HTERT RPE-1 (cell line): Measurements from ENCODE around the gene ZNF35.
"Not testable (repeated sequence)": the region's sequence is repeated elsewhere in the genome, so short reads cannot be mapped to it uniquely, and the experiment has no call there.

ENCODE experiments used
- in situ Hi-C: fragments of 300-500 bp; cut with MboI; formaldehyde crosslinking; loops from 4 replicates; pipeline ENCODE4 v1.14.3; 2020; ENCODE audit warnings: low sequenced_read_pairs

ZNF35 gene

DNA sequence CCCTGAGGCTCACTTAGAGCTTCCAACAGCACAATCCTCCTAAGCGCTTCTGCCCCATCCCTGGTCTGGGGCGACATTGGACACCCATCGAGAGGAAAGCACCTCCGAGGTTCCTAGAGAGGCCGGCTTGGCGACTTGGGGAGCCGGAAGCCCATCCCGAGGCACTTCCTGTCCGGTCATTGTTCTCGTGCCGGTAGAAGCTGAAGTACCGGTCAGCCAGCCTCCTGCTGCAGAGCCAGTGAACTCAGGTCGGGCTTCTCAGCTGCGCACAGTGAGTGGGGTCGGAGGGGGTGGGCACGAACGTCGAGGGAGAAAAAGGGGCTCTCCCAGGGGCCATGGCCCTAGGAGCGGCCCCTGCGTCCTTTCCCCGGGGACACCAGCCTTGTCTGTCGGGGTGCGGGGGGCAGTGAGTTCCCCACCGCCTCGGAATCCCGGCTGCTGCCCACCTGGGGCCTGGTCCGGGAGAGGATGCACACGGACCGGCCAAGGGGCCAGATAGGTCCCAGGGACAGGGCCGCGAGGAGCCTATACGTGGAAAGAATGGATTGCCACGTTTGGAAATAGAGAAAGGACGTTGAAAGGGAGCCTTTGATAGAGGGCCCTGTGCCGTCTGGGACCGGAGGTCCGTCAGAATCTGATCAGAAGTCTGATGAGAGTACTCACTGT, at the start of gene ZNF35:
ZNF35 (plus strand) TSS at position 169 of the 666 bp plus-strand sequence. CDS start 2,336 bp downstream, outside the sequence.
- in situ Hi-C loops: no loop called here

DNA sequence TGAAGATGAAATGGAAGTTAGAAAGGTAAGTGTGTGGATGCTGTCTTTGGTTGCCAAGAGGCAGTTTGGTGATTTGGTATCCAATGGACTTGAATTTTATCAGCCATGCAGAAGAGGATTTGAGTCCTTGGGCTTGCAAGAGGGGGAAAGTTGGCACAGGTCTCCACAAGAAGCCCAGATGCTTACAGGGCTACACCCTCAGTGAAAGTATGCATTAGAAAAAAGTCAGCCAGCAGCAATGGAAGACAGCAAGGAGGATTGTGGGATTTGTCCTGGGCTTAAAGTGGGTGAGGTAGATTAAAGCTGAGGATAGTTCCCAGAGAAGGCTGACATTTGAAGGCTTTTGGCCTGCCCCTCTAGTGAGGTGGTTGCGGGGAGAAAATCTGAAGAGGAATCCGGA, 46.8 kb upstream of the ZNF35 start:
- in situ Hi-C loops: no loop called here

DNA sequence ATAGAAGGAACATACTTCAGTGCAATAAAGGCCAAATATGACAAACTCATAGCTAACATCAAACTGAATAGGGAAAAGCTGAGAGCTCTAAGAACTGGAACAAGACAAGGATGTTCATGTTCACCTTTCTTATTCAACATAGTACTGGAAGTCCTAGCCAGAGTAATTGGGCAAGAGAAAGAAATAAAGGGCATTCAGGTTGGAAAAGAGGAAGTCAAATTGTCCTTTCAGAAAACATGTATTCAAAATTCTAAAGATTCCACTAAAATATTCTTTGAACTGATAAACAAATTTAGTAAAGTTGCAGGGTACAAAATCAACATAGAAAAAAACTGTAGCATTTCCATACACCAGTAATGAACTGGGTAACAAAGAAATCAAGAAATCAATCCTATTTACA, 35.9 kb upstream of the ZNF35 start:
- in situ Hi-C loops: no loop called here

DNA sequence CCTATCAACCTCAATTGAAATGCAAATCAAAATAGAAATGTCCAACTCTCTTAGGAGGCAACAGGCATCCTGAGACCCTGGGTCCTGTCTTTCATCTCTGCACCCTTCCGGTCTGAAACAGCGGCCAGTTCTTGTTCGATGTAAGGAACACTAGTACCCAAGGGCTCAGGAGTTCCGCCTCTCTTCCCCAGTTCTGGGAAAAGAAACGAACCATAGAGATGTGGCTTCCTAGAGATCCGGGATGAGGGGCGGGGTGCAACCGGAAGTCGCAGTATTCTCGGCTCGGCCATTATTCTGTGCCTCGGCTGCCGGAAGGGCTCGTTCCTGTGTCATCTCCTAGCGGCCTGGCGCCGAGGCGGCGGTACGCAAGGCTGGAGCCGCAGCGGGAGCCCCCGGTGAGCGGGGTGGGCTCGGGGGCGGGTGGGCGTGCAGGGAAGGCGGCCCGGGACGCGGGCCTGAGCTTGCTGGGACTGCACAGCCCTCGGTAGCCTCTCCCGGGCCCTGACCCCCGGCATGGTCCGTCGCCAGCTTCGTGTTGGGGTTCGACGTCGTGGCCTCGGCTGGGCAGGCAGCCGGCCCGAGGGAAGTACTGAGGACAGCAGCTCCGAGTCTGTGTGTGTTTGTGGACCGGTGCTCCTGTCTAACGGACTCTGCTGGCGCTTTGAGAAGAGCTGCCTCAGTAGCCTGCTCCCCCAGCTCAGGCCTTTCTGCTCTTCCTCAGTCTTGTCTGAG, 23.6 kb upstream of the ZNF35 start, which contains the start of gene ZNF197:
ZNF197 (plus strand) TSS at position 288 of the 732 bp plus-strand sequence. CDS start 4,119 bp downstream, outside the sequence.
- in situ Hi-C loops: no loop called here

DNA sequence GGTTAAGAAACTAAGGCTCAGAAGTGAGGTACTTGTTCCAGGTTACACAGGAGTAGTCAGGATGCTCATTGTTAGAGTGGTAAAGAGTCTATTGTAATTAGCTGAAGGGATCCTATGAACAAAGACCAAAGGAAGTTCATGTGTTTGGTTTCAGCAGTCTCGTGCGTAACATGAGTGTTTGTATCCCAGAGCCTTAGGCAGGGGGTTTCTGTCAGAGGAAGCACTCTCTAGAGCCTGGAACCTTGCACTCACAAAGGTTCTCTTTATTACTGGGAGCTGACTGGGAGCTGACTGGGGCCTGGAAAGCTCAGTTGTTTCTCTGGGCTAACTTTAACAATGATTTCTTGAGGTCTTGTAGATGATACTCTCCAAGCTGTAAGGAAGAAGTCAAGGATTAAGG, 19.8 kb upstream of the ZNF35 start:
- in situ Hi-C loops: no loop called here

- in situ Hi-C loops: no loop called here
These were observed 16.3 kb upstream of the ZNF35 start for GRCh38 chr3:44632193-44632592.

GRCh38 chr3:44642337-44642736, 6.2 kb upstream of the ZNF35 start:
- in situ Hi-C loops: no loop called here

GRCh38 chr3:44643024-44643423, 5.5 kb upstream of the ZNF35 start:
- in situ Hi-C loops: no loop called here

GRCh38 chr3:44647771-44648170, 761 bp upstream of the ZNF35 start:
- in situ Hi-C loops: no loop called here

- in situ Hi-C loops: no loop called here
These were observed 1.2 kb downstream of the ZNF35 start for GRCh38 chr3:44649709-44650108.

- in situ Hi-C loops: no loop called here
These were observed 5.5 kb downstream of the ZNF35 start for GRCh38 chr3:44654039-44654438.

DNA sequence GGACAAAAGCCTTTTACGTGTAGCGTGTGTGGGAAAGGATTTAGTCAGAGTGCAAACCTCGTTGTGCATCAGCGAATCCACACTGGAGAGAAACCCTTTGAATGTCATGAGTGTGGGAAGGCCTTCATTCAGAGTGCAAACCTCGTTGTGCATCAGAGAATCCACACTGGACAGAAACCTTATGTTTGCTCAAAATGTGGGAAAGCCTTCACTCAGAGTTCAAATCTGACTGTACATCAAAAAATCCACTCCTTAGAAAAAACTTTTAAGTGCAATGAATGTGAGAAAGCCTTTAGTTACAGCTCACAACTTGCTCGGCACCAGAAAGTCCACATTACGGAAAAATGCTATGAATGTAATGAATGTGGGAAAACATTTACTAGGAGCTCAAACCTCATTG, 10.5 kb downstream of the ZNF35 start:
- in situ Hi-C loops: no loop called here

- in situ Hi-C loops: no loop called here
These were observed 10.9 kb downstream of the ZNF35 start for GRCh38 chr3:44659434-44659833.

- in situ Hi-C loops: no loop called here
These were observed 12.7 kb downstream of the ZNF35 start for GRCh38 chr3:44661189-44661588.

- in situ Hi-C loops: no loop called here
These were observed 16.6 kb downstream of the ZNF35 start for GRCh38 chr3:44665173-44665572.

GRCh38 chr3:44666346-44666745, 17.8 kb downstream of the ZNF35 start:
- in situ Hi-C loops: no loop called here

DNA sequence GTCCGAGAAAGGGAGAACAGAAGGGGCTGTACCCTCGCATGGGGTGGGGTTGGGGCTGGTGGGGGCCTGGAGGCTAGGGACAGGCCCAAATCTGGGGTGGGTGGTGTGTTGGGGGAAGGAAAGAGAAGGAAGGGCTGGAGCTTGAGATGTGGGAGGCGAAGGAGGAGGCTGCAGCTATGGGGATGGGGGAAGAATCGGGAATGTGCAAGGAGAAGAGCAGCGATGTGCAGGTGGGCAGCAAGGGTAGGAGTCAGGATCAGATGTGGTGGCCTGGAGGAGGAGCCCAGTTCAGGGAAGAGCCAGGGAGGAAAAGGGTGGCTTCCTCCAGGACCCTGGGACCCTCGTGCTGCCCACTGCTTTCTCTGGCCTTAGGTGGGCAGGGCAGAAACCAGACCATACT, 21.2 kb downstream of the ZNF35 start:
- in situ Hi-C loops: no loop called here

GRCh38 chr3:44673466-44673865, 24.9 kb downstream of the ZNF35 start:
- in situ Hi-C loops: not testable (repeated sequence)

- in situ Hi-C loops: no loop called here
These were observed 25.7 kb downstream of the ZNF35 start for GRCh38 chr3:44674211-44674610.

DNA sequence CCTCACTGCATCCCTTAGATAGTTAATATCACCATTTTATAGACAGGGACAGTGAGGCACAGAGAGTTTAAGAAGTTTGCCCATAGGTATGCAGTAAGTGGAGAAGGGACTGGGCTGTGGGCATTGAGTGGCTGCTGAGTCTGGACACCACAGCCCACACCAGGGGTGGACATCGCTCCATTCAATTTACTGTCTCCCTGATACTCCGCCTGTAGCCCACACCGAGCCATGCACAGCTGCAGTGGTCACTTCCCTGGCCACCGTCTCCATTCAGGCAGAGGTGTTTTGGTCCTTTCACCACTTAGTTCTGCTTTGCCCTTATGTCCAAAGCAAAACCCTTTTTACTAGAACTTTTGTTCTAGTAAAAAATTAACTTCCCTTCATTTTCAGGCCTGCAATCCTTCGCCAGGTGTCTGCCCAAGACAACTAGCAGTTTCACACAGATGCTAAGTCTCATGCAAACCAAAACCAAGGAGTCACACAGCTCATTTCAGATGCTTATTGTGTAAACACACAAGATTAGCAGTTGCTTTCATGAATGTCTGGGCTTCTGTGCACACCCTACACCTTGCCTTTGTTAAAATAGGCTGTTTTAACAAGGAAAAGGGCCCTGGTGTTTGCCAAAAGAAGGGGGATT, 30.1 kb downstream of the ZNF35 start:
- in situ Hi-C loops: no loop called here

DNA sequence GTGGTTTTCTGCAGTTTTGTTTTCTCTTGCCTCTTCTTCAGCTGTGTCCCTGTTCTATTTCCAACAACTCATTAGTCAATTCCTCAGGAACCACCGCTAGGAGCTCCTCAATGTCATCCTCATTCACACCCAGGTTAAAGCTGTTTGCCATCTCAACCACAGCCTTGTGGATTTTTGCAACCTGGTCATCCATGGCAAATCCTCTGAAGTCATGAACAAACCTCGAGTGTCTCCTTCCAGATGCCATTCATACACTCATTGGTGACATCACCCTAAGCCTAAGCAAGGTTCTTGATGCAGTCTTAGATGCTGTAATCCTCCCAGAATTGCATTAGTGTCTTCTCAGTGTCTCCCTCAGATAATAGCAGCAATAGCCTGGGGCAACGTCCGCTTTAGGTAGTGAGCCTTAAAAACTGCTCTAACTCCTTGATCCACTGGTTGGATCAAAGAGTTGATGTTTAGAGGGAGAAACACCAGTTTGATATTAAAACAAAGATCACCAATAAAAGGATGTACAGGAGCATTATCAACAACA, 32.5 kb downstream of the ZNF35 start:
- in situ Hi-C loops: no loop called here
